HG02610 (cell line): Measurements from ENCODE around the gene PGAP1.

ENCODE experiments used
- ATAC-seq: cut with Tn5 transposase; IDR thresholded peaks from one replicate; pipeline ENCODE4 v1.9.1; 2021; ENCODE audit warnings: mild to moderate bottlenecking, moderate library complexity; ENCODE audit not compliant: unreplicated experiment

The PGAP1 gene

DNA sequence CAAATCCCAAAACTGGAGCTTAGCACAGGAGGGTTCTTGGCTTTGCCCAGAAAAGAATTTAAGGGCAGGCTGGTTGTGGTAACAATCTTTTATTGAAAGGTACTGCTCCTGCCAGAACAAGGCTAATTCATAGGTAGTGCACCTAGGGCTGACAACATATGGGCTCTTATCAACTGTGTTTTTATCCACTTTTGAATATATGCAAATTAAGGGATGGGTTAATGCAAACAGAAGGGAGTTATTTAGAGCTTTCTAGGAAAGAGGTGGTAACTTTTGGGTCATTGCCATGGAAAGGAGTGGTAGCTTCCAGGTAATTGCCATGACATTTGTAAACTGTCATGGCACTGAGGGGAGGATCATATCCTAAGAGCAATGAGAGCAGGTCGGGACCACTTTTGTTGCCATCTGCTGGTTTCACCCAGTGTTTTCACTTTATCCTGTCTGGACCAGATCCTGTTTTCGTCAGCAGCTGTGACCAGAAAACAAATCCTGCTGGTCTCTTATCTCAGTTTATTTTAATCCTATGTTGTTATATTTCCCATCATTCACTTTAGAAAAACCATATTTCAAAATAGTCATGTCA is 118.3 kb downstream of the PGAP1 start:
- no peak for ATAC-seq

GRCh38 chr2:196804381-196804780 is 122.1 kb downstream of the PGAP1 start:
- no peak for ATAC-seq

- ATAC-seq: no peak
These were observed 124.1 kb downstream of the PGAP1 start for GRCh38 chr2:196802401-196802800.

- no peak for ATAC-seq
These were observed 124.7 kb downstream of the PGAP1 start for GRCh38 chr2:196801674-196802261.

DNA sequence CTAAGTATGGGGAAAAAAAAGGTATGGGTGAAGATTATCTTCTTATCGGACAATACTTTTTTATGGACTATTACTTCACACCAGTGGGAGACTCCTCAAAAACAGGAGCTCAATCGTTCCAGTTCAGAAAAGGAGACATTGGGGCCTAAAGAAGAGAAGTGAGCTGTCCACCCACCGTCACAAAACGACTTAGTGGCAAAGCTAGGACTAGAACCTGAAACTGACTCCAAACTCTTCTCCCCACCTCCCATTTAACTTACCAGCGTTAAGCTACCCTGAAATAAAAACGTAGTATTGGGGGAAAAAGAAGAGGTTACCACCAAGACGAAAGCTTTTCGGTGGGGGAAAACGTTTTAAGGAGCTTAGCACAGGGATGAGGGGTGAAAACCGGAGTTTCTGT is 127.5 kb downstream of the PGAP1 start:
- ATAC-seq: no peak

DNA sequence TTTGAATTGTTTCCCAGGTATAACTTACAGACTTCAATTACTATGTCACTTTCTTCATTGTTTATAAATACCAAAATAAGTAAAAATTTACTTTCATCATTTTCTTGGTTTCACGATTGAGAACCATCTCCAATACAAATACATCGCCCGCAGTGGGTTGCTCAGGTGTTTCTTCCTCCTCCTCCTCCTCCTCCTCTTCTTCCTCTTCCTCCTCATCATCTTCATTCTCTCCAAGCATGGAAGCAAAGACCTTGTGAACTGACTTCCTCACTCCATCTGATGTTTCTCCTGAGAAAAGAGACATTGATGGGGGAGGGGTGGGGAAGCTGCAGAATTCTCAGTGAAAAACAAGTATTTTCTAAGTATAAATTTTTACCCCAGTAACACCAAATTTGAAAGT is 133.6 kb downstream of the PGAP1 start:
- ATAC-seq: no peak

DNA sequence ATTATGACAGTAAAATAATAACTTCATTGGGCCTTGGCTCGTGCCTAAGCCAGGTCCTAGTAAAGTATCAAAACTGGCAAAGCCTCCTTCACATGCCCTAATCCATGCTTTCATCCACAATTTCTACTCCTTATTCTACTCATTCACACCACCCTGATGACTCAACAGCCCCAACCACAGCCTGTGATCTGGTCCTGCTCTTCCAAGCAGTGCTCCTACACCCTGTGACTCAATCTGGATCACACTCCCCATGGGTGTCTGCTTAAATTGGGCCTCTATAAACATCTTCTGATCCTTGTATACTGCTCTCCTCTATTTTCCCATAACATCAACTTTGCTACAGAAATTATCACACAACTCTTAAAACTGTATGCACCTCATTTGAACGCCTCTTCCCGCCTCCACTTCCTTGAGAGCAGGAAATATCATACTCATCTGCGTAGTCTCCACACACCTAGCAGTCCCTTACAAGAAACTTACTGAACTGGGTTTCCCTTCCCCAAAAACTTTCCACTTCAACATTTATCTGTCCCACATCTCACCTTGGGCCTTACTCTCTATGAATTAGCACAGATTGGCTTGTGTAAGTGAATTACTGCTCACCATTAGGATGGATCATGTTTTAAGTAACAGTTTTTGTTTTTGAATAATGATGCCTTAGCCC is 142.9 kb downstream of the PGAP1 start:
- no peak for ATAC-seq
